ACC112 (cell line): Measurements from ENCODE around the gene GRIN2B.

Experiments
- H2AFZ ChIP-seq: fragments of 200-600 bp; sonication (generic); one replicate; pipeline ENCODE4 v1.6.0; 2017; ENCODE audit warnings: antibody characterized with exemption, low read length; ENCODE audit not compliant: unreplicated experiment
- H3K27ac ChIP-seq: fragments of 200-600 bp; sonication (generic); 2 replicates; pipeline ENCODE4 v1.5.1; 2014; ENCODE audit warnings: low read depth, mild to moderate bottlenecking, antibody characterized with exemption, low read length, moderate library complexity
- H3K27me3 ChIP-seq: fragments of 200-600 bp; sonication (generic); 2 replicates; pipeline ENCODE4 v1.6.1; 2014; ENCODE audit warnings: mild to moderate bottlenecking, antibody characterized with exemption, low read length, moderate library complexity, mixed read lengths; ENCODE audit not compliant: insufficient read depth
- H3K36me3 ChIP-seq: fragments of 200-600 bp; sonication (generic); 2 replicates; pipeline ENCODE4 v1.6.1; 2016; ENCODE audit warnings: mild to moderate bottlenecking, antibody characterized with exemption, low read length, moderate library complexity, mixed read lengths; ENCODE audit not compliant: insufficient read depth
- H3K4me1 ChIP-seq: fragments of 200-600 bp; sonication (generic); one replicate; pipeline ENCODE4 v1.6.1; 2016; ENCODE audit warnings: low read length, mixed read lengths; ENCODE audit not compliant: insufficient read depth, unreplicated experiment, control insufficient read depth
- H3K4me3 ChIP-seq: fragments of 200-600 bp; sonication (generic); 2 replicates; pipeline ENCODE4 v1.5.1; 2014; ENCODE audit warnings: mild to moderate bottlenecking, low read depth, low read length
- H3K79me2 ChIP-seq: fragments of 200-600 bp; sonication (generic); one replicate; pipeline ENCODE4 v1.6.0; 2016; ENCODE audit warnings: low read length; ENCODE audit not compliant: control insufficient read depth, unreplicated experiment, insufficient read depth

GRIN2B gene

DNA sequence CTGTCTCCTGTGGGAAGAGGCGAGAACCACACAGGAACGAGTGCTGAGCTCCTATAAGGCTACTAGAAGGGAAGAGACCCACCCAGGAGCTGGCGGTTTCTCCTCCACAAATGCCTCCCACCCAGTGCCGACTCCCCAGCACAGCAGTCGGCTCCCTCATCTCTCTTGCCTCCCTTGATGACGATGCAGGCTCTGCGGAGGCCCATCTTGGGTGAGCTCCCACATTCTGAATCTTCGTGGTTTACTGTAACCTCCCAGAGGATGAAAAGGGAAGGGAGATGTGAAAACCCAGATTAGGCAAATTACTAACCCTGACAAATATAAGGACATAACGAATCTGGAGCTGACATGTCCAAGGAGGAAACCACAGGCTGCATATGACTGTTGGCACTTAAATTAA lies 23.8 kb downstream of the GRIN2B start:
- H3K4me3 ChIP-seq = no peak overlapping the region
- no peaks in the 10 kb centered on the region for H3K79me2 ChIP-seq
- H3K27ac ChIP-seq = no peak overlapping the region
- H3K4me1 ChIP-seq = no peaks in the 10 kb centered on the region
- H2AFZ ChIP-seq = no peak overlapping the region
- no peaks in the 10 kb centered on the region for H3K27me3 ChIP-seq
- H3K36me3 ChIP-seq = no peaks in the 10 kb centered on the region

DNA sequence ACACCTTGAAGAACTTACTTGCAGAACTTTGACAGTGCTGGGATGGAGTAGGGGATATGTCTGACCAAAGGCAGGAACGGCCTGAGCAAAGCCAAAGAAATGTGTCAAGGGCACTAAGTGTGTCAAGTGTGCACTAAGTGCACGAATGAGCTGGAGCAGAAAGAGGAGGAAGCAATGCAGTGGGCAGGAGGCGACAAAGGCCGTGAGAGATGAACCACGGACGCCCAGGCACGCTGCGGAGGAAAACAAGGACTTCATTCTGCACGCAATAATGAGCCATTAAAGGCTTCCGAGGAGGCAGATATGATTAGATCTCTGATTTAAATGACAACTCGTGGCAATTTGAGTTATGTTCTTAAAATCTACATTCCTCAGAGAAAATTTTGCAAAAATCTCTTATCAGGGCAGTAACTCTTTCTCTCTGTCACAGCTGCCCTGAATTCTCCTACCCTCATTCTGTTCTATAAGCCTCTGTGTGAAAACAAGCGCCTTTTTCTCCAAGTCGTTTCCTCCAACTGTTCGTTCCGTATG lies 25.3 kb downstream of the GRIN2B start:
- no peak overlapping the region for H3K4me3 ChIP-seq
- no peaks in the 10 kb centered on the region for H3K36me3 ChIP-seq
- H3K4me1 ChIP-seq = no peaks in the 10 kb centered on the region
- no peak overlapping the region for H3K27ac ChIP-seq
- H2AFZ ChIP-seq = no peak overlapping the region
- no peaks in the 10 kb centered on the region for H3K79me2 ChIP-seq
- H3K27me3 ChIP-seq = no peaks in the 10 kb centered on the region

- Histone ChIP-seq H3K36me3 (no peaks in the 10 kb centered on the region), H3K79me2 (no peaks in the 10 kb centered on the region), H3K27me3 (no peaks in the 10 kb centered on the region), H3K27ac (no peak overlapping the region), H2AFZ (no peak overlapping the region), H3K4me1 (no peaks in the 10 kb centered on the region), H3K4me3 (no peak overlapping the region)
Observed at GRCh38 chr12:13952096-13952495, 29.3 kb downstream of the GRIN2B start.

GRCh38 chr12:13950502-13950901 lies 30.9 kb downstream of the GRIN2B start:
- H2AFZ ChIP-seq = no peak overlapping the region
- no peaks in the 10 kb centered on the region for H3K27me3 ChIP-seq
- no peaks in the 10 kb centered on the region for H3K36me3 ChIP-seq
- no peak overlapping the region for H3K4me3 ChIP-seq
- no peaks in the 10 kb centered on the region for H3K79me2 ChIP-seq
- no peak overlapping the region for H3K27ac ChIP-seq
- no peaks in the 10 kb centered on the region for H3K4me1 ChIP-seq

GRCh38 chr12:13948621-13949020 lies 32.8 kb downstream of the GRIN2B start:
- Histone ChIP-seq H2AFZ (no peak overlapping the region), H3K27ac (no peak overlapping the region), H3K4me3 (no peak overlapping the region), H3K27me3 (no peaks in the 10 kb centered on the region), H3K79me2 (no peaks in the 10 kb centered on the region), H3K4me1 (no peaks in the 10 kb centered on the region), H3K36me3 (no peaks in the 10 kb centered on the region)

DNA sequence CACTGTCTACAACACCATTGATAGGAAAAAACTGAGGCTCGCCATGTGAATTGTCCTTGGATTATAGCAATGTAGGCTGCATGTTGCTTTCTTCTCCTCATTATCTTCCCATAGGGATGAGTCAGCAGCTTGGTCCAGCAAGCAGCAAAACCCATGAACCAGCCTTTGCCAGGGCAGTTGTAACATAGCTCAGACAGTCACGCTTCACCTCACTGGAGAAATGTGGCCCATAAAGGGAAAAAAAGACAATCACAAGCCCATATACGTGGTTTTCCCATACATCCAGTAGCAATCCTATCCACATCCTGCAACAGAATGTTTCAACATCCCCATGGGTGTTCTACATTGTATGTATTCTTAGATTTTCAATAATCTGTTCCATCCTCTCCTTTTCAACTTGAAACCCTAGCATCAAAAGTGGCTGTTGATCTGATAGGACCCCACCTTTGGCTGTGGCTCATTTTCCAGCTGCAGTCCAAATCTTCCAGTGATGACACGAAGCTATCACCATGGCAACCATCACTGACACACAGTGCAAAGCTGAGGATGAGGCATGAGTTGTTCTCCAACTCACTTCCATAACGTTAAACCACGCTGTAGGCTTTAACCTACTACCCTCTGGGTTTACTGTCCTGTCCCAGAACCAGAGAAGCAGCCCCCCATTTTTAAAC lies 34.0 kb downstream of the GRIN2B start:
- no peak overlapping the region for H2AFZ ChIP-seq
- no peaks in the 10 kb centered on the region for H3K79me2 ChIP-seq
- no peaks in the 10 kb centered on the region for H3K27me3 ChIP-seq
- no peak overlapping the region for H3K27ac ChIP-seq
- no peak overlapping the region for H3K4me3 ChIP-seq
- H3K4me1 ChIP-seq = no peaks in the 10 kb centered on the region
- no peaks in the 10 kb centered on the region for H3K36me3 ChIP-seq

GRCh38 chr12:13945641-13946040 lies 35.8 kb downstream of the GRIN2B start:
- H3K4me1 ChIP-seq = no peaks in the 10 kb centered on the region
- no peaks in the 10 kb centered on the region for H3K79me2 ChIP-seq
- H3K4me3 ChIP-seq = no peak overlapping the region
- no peaks in the 10 kb centered on the region for H3K27me3 ChIP-seq
- no peak overlapping the region for H3K27ac ChIP-seq
- H3K36me3 ChIP-seq = no peaks in the 10 kb centered on the region
- H2AFZ ChIP-seq = no peak overlapping the region

DNA sequence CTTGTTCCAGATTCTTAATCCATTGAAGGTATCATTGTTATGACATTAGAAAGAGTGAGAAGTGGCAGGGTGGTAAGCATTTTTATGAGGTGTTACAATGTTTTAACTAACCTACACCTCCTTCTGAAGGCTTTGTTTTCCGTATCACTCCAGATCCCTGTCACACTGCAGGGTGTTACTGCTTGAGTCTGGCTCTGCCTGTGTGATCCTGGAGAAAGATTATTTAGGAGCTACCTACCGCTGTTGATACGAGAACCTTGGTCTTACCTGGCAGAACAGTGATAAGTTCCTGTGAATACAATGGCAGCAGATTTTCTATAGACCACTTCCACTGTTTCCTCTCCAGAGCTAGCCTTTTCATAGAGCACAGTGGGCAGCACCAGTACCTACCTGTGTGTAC lies 36.2 kb downstream of the GRIN2B start:
- Histone ChIP-seq H3K4me3 (no peak overlapping the region), H2AFZ (no peak overlapping the region), H3K4me1 (no peaks in the 10 kb centered on the region), H3K27ac (no peak overlapping the region), H3K79me2 (no peaks in the 10 kb centered on the region), H3K27me3 (no peaks in the 10 kb centered on the region), H3K36me3 (no peaks in the 10 kb centered on the region)

- Histone ChIP-seq H2AFZ (no peak overlapping the region), H3K36me3 (no peaks in the 10 kb centered on the region), H3K27me3 (no peaks in the 10 kb centered on the region), H3K27ac (no peak overlapping the region), H3K4me1 (no peaks in the 10 kb centered on the region), H3K79me2 (no peaks in the 10 kb centered on the region), H3K4me3 (no peak overlapping the region)
Observed at GRCh38 chr12:13942826-13943225, 38.6 kb downstream of the GRIN2B start.

DNA sequence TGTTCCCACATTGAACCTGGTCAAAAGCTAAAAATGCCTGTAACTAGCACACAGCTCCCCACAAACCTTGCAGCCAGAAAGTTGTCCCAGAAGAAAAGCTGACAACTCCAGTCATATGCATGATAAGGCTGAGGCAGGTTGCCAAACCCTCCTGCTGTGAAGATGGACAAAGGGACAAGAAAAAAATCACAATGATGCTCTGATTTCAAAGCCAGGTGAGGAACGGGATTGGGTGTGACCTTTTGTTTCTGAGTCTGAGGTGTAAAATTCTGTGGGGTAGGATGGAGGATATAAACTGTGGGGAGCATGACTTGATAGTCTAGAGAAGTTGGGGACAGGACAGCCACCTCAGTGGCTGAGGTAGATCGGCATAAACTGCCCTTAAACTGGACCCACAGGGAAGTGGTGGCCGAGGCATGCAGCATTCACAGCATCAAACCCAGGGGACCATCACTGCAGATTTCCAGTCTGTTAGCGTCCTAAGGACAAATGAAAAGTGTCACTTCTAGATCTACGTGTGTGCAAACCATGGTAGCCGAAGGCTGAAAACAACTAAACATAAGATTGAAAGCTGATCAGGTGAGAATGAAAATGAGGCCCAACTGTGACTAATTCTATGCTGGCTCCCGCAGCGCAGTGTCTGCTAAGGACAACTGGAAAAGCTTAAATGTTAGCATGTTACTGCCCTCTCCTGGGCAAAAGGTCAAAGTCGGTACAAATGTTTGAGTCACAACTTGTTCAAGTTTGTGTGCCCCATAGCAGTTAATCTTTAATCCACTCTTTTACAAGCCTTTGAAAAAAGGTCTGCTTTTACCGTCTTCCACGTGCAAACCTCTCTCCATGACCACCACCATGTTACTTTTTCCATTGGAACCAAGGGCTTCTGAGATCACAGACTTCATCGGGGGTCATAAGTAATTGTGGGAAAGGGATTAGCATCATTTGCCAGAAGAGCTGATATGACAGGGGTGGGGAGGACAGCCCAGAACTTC lies 39.8 kb downstream of the GRIN2B start:
- Histone ChIP-seq H3K4me3 (no peak overlapping the region), H3K36me3 (no peaks in the 10 kb centered on the region), H3K27ac (no peak overlapping the region), H2AFZ (no peak overlapping the region), H3K4me1 (no peaks in the 10 kb centered on the region), H3K27me3 (no peaks in the 10 kb centered on the region), H3K79me2 (no peaks in the 10 kb centered on the region)
